Measurements from ENCODE around the gene WLS. TPM values are rescaled to one million over a fixed set of nuclear protein-coding genes. Genes with fewer than 3 reads are reported as not detected.

WLS gene
- polyA plus RNA-seq, 1 donor from 2014 or later: 8.8 TPM

DNA sequence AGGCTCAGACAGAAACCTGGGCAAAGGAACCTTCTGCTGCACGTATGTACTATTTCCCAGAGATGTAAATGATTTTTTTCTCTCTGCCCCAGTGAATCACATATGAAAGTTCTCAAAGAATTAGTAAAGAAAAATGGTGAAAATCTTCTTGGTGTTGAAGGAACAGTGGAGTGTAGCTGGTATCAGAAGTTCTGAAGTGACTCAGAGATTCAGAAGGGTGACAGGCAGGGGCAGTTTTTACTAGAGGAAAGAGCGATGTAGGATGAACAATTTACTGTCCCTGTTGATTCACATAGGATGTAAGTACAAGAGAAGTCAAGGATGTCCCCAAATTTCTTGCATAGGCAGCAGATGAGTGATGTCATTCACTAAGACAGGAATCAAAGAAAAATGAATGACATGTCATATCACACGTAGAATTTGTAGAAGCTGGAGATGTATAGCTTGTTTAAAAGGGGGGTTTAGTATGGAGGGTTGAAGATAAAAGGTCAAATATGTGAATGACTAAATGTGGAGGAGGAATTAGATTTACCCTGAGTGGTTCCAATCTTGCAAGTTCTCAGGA, 26.4 kb downstream of the WLS start:
- H4K20me1 ChIP-seq (ENCODE audit: insufficient read depth): no peaks in the 10 kb centered on the region
- H3K9ac ChIP-seq (ENCODE audit: low read length): no peak overlapping the region
- H3K27me3 ChIP-seq (ENCODE audit: insufficient read depth, low read depth, low read length): peaks cover 46% of the 10 kb centered on the region
- no peaks in the 10 kb centered on the region for H3K9me2 ChIP-seq (ENCODE audit: insufficient read depth, low read length)
- no peak overlapping the region for H3K27ac ChIP-seq (ENCODE audit: low read length)
- H2AFZ ChIP-seq (ENCODE audit: low read depth, low read length): no peak overlapping the region
- H3F3A ChIP-seq (ENCODE audit: insufficient read depth, low read length, poor library complexity, severe bottlenecking): no peaks in the 10 kb centered on the region
- TF ChIP-seq EZH2 (IDR thresholded peaks at IDR 0.05; ENCODE audit: borderline replicate concordance, insufficient read depth, low read length, poor library complexity, severe bottlenecking) (no peak), RAD21 (conservative IDR thresholded peaks at IDR 0.05) (no peak), SMC3 (conservative IDR thresholded peaks at IDR 0.05; ENCODE audit: poor library complexity) (no peak), MXI1 (conservative IDR thresholded peaks at IDR 0.05; ENCODE audit: poor library complexity, severe bottlenecking) (no peak), EP300 (conservative IDR thresholded peaks at IDR 0.05; ENCODE audit: poor library complexity, severe bottlenecking) (no peak), POLR2AphosphoS5 (IDR thresholded peaks at IDR 0.05) (no peak), TAF1 (IDR thresholded peaks at IDR 0.05; ENCODE audit: low read depth) (no peak)
- TF ChIP-seq, protein P1, sequence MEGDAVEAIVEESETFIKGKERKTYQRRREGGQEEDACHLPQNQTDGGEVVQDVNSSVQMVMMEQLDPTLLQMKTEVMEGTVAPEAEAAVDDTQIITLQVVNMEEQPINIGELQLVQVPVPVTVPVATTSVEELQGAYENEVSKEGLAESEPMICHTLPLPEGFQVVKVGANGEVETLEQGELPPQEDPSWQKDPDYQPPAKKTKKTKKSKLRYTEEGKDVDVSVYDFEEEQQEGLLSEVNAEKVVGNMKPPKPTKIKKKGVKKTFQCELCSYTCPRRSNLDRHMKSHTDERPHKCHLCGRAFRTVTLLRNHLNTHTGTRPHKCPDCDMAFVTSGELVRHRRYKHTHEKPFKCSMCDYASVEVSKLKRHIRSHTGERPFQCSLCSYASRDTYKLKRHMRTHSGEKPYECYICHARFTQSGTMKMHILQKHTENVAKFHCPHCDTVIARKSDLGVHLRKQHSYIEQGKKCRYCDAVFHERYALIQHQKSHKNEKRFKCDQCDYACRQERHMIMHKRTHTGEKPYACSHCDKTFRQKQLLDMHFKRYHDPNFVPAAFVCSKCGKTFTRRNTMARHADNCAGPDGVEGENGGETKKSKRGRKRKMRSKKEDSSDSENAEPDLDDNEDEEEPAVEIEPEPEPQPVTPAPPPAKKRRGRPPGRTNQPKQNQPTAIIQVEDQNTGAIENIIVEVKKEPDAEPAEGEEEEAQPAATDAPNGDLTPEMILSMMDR (IDR thresholded peaks at IDR 0.05; ENCODE audit: poor library complexity, severe bottlenecking): no peak
- TF ChIP-seq, protein P2, sequence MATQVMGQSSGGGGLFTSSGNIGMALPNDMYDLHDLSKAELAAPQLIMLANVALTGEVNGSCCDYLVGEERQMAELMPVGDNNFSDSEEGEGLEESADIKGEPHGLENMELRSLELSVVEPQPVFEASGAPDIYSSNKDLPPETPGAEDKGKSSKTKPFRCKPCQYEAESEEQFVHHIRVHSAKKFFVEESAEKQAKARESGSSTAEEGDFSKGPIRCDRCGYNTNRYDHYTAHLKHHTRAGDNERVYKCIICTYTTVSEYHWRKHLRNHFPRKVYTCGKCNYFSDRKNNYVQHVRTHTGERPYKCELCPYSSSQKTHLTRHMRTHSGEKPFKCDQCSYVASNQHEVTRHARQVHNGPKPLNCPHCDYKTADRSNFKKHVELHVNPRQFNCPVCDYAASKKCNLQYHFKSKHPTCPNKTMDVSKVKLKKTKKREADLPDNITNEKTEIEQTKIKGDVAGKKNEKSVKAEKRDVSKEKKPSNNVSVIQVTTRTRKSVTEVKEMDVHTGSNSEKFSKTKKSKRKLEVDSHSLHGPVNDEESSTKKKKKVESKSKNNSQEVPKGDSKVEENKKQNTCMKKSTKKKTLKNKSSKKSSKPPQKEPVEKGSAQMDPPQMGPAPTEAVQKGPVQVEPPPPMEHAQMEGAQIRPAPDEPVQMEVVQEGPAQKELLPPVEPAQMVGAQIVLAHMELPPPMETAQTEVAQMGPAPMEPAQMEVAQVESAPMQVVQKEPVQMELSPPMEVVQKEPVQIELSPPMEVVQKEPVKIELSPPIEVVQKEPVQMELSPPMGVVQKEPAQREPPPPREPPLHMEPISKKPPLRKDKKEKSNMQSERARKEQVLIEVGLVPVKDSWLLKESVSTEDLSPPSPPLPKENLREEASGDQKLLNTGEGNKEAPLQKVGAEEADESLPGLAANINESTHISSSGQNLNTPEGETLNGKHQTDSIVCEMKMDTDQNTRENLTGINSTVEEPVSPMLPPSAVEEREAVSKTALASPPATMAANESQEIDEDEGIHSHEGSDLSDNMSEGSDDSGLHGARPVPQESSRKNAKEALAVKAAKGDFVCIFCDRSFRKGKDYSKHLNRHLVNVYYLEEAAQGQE (IDR thresholded peaks at IDR 0.05; ENCODE audit: borderline replicate concordance): no peak
- H3K9me3 ChIP-seq (ENCODE audit: low read length): no peaks in the 10 kb centered on the region
- H3K4me2 ChIP-seq (ENCODE audit: low read length): no peak overlapping the region
- no peak overlapping the region for H3K4me3 ChIP-seq (ENCODE audit: low read length)
- no peaks in the 10 kb centered on the region for H3K79me2 ChIP-seq (replicated peaks; ENCODE audit: insufficient read depth, low read length)
- H3K36me3 ChIP-seq (ENCODE audit: insufficient read depth, low read length): no peaks in the 10 kb centered on the region

DNA sequence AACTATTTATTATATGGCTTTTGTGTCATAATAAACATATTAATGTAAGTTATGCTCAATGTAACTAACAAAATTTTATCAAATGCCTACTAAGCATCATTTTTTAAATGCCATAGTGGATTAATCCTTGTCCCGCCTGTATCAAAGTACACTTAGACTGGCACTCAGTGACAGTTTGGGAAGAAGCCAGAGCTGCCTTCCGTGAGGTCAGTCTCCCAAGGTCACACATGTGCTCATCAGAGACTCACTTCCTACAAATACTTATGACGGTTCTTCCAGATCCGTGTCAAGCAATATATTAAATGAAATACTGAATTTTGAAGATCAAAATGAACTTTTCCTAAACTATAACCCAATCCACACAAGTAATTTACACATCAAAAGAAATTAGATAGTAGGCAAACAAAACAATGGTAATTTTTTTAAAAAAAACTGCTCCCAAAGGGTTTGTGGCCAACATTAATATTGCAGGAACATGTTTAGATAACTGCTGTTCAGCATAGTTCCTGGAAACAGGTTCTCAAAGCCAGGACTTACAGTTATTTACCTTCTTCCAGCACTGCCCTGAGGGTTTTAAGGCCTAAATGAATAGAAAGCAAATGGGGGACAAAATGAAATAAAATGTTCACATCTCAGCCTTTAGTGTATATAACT, 27.2 kb downstream of the WLS start:
- no peaks in the 10 kb centered on the region for H3K36me3 ChIP-seq (ENCODE audit: insufficient read depth, low read length)
- no peak overlapping the region for H2AFZ ChIP-seq (ENCODE audit: low read depth, low read length)
- H3K27ac ChIP-seq (ENCODE audit: low read length): no peak overlapping the region
- no peaks in the 10 kb centered on the region for H3K79me2 ChIP-seq (replicated peaks; ENCODE audit: insufficient read depth, low read length)
- H3K4me3 ChIP-seq (ENCODE audit: low read length): no peak overlapping the region
- TF ChIP-seq EZH2 (IDR thresholded peaks at IDR 0.05; ENCODE audit: borderline replicate concordance, insufficient read depth, low read length, poor library complexity, severe bottlenecking): no peak
- TF ChIP-seq, protein P1 (IDR thresholded peaks at IDR 0.05; ENCODE audit: poor library complexity, severe bottlenecking): no peak
- H3K27me3 ChIP-seq (ENCODE audit: insufficient read depth, low read depth, low read length): peaks cover 39% of the 10 kb centered on the region
- H3F3A ChIP-seq (ENCODE audit: insufficient read depth, low read length, poor library complexity, severe bottlenecking): no peaks in the 10 kb centered on the region
- no peak overlapping the region for H3K9ac ChIP-seq (ENCODE audit: low read length)
- no peaks in the 10 kb centered on the region for H3K9me2 ChIP-seq (ENCODE audit: insufficient read depth, low read length)
- no peak overlapping the region for H3K4me2 ChIP-seq (ENCODE audit: low read length)
- no peaks in the 10 kb centered on the region for H3K9me3 ChIP-seq (ENCODE audit: low read length)
- H4K20me1 ChIP-seq (ENCODE audit: insufficient read depth): no peaks in the 10 kb centered on the region

All from neural cell (in vitro differentiated cells).